Measurements from ENCODE around the gene ATP2A1.

Gene ATP2A1

GRCh38 chr16:28951410-28951943 lies 73.2 kb downstream of the ATP2A1 start:
- Histone ChIP-seq H3K27ac (no peak overlapping the region), H3K27me3 (ENCODE audit: control insufficient read depth, insufficient read depth, low read length) (no peaks in the 10 kb centered on the region), H3K36me3 (ENCODE audit: control insufficient read depth, insufficient read depth, low read length) (no peaks in the 10 kb centered on the region), H3K9ac (peak overlapping the region; percentile 4), H3K4me2 (ENCODE audit: low read length) (peak overlapping the region; percentile 87), H3K4me1 (peaks cover 8% of the 10 kb centered on the region), H2AFZ (peak overlapping the region; percentile 92), H3K4me3 (ENCODE audit: low read depth, low read length) (peak overlapping the region; percentile 76), H3K9me3 (ENCODE audit: control insufficient read depth, low read length) (no peaks in the 10 kb centered on the region), H3K79me2 (peaks cover 4% of the 10 kb centered on the region)
- TF ChIP-seq, protein P1, sequence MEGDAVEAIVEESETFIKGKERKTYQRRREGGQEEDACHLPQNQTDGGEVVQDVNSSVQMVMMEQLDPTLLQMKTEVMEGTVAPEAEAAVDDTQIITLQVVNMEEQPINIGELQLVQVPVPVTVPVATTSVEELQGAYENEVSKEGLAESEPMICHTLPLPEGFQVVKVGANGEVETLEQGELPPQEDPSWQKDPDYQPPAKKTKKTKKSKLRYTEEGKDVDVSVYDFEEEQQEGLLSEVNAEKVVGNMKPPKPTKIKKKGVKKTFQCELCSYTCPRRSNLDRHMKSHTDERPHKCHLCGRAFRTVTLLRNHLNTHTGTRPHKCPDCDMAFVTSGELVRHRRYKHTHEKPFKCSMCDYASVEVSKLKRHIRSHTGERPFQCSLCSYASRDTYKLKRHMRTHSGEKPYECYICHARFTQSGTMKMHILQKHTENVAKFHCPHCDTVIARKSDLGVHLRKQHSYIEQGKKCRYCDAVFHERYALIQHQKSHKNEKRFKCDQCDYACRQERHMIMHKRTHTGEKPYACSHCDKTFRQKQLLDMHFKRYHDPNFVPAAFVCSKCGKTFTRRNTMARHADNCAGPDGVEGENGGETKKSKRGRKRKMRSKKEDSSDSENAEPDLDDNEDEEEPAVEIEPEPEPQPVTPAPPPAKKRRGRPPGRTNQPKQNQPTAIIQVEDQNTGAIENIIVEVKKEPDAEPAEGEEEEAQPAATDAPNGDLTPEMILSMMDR (IDR thresholded peaks at IDR 0.05), result no peak
